ENCODE results near the gene MTFMT.
"Not testable (repeated sequence)": the region's sequence is repeated elsewhere in the genome, so short reads cannot be mapped to it uniquely, and the experiment has no call there.

The MTFMT gene

DNA sequence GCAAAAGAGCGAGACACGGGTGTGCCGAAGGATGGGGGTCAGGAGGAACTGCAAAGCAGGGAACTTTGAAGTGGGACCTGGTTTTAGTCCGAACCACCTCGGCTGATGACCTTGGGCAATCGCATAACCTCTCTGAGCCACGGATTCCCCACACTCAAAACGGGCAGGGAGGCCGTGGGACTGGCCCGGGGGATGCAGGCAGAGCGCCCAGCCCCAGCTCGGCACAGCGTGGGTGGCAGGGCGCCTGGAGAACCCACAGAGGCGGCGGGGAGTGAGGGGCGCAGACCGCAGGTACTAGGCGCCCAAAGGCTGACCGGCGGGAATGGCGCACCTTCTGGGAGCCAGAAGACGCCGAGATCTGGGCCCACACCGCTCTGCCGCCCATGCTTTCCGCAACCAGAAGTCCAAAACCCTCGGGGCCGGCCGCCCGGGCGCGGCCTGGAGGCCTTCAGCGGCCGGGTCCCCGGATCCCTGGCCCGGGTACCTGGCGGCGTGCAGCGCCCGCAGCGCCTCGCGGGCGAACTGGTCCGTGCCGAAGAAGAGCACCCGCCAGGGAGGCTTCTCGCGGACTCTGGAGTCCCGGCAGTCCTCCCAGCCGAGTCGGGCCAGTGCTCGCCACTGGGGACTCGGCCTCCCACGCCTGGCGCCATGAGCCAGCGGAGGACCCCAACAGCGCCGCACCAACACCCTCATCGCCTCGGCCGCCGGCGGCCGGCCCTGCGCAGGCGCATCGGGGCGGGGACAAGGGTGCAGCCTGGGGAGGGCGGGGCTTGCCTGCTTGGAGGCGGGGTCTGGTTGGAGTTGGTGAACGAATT lies at the start of gene MTFMT:
MTFMT (minus strand) TSS at position 719 of the 815 bp plus-strand sequence; CDS start at position 693, 26 bp downstream.
- DNase-seq (ENCODE audit: low read depth in 2 of 2), result peak; percentile 78 to 93

- peak; percentile 28 to 48 for DNase-seq (ENCODE audit: low read depth in 2 of 2)
Observed at GRCh38 chr15:65077981-65078352, 48.5 kb upstream of the MTFMT start.

DNA sequence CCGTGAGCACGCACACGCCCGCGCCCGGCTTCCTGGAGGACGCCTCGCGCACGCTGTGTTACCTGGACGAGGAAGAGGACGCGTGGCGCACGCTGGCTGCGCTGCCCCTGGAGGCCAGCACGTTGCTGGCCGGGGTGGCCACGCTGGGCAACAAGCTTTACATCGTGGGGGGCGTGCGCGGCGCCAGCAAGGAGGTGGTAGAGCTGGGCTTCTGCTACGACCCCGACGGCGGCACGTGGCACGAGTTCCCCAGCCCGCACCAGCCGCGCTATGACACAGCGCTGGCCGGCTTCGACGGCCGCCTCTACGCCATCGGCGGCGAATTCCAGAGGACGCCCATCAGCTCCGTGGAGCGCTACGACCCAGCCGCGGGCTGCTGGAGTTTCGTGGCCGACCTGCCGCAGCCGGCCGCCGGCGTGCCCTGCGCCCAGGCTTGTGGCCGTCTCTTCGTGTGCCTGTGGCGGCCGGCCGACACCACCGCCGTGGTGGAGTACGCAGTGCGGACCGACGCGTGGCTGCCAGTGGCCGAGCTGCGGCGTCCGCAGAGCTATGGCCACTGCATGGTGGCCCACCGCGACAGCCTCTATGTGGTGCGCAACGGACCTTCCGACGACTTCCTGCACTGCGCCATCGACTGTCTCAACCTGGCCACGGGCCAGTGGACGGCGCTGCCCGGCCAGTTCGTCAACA lies 48.0 kb upstream of the MTFMT start:
- no peak for DNase-seq (ENCODE audit: low read depth in 2 of 2)

DNA sequence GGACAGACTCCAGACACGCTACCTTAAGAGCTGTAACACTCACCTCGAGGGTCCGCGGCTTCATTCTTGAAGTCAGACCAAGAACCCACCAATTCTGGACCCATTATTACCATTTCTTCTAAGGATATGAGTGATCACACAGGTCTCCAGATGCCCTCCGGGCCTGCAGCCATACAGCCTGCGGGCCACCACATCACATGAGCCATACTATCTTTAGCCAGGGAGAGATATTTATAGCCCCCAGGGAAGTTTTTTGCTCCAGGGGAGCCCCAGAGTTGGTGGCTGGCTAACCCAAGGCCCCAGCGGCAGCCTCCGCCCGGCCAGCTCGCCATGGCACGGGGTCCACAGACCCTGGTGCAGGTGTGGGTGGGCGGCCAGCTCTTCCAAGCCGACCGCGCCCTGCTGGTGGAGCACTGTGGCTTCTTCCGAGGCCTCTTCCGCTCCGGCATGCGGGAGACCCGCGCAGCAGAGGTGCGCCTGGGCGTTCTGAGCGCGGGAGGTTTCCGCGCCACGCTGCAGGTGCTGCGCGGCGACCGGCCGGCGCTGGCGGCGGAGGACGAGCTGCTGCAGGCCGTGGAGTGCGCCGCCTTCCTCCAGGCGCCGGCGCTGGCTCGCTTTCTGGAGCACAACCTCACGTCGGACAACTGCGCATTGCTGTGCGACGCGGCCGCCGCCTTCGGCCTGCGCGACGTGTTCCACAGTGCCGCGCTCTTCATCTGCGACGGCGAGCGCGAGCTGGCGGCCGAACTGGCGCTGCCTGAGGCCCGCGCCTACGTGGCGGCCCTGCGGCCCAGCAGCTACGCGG lies 47.2 kb upstream of the MTFMT start, which contains the start of gene KBTBD13:
KBTBD13 (plus strand) TSS at position 261 of the 805 bp plus-strand sequence; CDS start at position 331, 70 bp downstream.
- no peak for DNase-seq (ENCODE audit: low read depth in 2 of 2)

DNA sequence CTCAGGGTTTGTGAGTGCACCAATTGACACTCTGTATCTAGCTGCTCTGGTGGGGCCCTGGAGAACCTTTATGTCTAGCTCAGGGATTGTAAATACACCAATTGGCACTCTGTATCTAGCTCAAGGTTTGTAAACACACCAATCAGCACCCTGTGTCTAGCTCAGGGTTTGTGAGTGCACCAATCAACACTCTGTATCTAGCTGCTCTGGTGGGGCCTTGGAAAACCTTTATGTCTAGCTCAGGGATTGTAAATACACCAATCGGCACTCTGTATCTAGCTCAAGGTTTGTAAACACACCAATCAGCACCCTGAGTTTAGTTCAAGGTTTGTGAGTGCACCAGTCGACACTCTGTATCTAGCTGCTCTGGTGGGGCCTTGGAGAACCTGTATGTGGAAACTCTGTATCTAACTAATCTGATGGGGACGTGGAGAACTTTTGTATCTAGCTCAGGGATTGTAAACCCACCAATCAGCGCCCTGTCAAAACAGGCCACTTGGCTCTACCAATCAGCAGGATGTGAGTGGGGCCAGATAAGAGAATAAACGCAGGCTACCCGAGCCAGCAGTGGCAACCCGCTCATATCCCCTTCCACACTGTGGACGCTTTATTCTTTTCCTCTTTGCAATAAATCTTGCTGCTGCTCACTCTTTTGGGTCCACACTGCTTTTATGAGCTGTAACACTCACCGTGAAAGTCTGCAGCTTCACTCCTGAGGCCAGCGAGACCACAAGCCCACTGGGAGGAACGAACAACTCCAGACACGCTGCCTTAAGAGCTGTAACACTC lies 46.4 kb upstream of the MTFMT start:
- not testable (repeated sequence) for DNase-seq (ENCODE audit: low read depth in 2 of 2)

DNA sequence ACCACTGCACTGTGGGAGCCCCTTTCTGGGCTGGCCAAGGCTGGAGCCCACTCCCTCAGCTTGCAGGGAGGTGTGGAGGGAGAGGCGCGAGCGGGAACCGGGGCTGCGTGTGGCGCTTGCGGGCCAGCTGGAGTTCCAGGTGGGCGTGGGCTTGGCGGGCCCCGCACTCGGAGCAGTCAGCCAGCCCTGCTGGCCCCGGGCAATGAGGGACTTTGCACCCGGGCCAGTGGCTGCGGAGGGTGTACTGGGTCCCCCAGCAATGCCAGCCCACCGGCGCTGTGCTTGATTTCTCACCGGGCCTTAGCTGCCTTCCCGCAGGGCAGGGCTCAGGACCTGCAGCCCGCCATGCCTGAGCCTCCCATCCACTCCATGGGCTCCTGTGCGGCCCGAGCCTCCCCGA lies 45.5 kb upstream of the MTFMT start:
- not testable (repeated sequence) for DNase-seq (ENCODE audit: low read depth in 2 of 2)

DNA sequence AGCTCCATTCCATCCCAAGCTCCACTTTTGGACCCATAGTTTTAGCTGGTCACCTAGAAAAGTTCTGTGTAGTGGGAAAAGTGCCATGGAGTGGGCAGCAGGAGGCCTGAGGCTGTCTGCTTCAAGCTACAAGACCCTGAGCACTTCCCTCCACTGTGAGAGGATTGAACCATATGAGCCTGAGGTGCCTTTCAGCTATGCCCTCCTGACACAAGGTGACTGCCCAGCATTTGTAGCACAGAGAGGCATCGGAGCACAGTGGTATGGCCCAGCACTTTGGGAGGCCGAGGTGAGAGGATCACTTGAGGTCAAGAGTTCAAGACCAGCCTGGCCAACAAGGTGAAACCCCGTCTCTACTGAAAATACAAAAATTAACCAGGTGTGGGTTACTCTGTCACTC lies 43.2 kb upstream of the MTFMT start:
- no peak for DNase-seq (ENCODE audit: low read depth in 2 of 2)

DNA sequence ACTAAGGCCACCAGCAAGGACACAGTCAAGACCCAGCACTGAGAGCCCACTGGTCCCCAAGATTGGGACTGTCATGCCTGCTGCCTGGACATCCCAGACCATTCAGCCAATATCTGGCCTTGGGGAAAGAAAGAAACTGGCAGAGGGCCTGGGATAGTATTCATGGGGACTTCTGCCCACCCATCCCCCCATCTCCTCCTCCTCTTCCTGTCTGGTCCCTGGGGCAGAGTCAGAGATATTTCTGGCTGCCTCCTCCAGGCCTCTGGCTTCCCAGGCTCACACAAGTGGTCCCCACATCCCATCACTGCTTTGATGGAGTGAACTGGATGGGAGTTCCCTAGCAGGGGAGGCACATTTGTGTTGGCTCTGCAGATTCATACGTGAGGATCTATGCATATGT lies 42.6 kb upstream of the MTFMT start:
- no peak for DNase-seq (ENCODE audit: low read depth in 2 of 2)

GRCh38 chr15:65071381-65071811 lies 42.0 kb upstream of the MTFMT start:
- DNase-seq (ENCODE audit: low read depth in 2 of 2), result no peak

DNA sequence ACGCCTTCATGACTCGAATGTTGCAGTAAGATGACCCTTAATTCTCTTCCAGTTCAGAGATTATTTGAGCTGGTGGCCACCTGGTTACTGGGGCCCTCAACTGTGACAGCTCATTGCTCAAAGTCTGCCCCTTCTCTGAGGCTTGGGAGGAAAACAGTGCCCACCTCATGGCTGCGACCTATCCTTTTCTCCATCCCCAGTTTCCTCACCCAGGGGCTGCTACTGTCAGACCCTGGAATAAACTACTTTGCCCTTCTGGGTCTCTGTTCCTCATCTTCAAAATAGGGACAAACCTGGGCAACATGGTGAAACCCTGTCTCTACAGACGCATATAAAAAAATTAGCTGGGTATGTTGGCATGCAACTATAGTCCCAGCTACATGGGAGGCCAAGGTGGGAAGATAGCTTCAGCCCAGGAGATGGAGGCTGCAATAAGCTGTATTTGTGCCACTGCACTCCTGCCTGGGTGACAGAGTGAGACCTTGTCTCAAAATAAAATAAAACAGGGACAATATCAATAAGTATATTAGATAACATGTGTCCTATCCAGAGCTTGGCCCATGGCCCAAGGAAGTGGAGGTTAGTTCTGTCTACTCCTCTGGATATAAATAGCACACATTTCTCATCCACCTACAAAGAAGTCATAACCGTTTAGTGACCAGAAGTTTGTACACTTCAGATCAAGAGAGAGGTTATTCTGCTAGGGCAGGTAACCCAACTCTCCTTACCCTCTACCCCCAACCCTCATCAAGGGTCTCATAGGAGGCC lies 40.5 kb upstream of the MTFMT start:
- DNase-seq (ENCODE audit: low read depth in 2 of 2), result no peak

DNA sequence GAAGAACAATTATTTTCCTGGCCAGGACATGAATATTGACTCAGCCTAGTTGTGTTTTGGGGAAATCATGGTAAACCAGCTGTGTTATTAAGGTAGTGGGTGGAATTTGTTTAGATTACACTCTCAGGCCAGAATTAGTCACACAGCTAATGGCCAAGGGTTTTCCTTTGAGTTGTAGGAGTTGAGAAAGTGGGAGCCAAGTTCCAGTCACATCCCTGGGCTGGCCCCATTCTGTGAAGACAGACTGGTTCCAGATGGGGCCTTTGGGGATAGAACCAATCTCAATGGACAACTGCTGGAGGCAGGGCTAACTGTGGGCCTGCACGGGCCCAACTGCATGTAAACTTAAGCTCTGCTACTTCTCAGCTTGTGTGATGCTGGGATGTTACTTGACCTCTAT lies 39.7 kb upstream of the MTFMT start:
- DNase-seq (ENCODE audit: low read depth in 2 of 2), result no peak

- no peak for DNase-seq (ENCODE audit: low read depth in 2 of 2)
Observed at GRCh38 chr15:65068403-65068788, 39.0 kb upstream of the MTFMT start.

- DNase-seq (ENCODE audit: low read depth in 2 of 2), result no peak
Observed at GRCh38 chr15:65067645-65068402, 38.4 kb upstream of the MTFMT start, which contains the start of gene RASL12. TSS of gene RASL12 (minus strand) at chr15:65067991. CDS start at chr15:65067835, 156 bp downstream.

DNA sequence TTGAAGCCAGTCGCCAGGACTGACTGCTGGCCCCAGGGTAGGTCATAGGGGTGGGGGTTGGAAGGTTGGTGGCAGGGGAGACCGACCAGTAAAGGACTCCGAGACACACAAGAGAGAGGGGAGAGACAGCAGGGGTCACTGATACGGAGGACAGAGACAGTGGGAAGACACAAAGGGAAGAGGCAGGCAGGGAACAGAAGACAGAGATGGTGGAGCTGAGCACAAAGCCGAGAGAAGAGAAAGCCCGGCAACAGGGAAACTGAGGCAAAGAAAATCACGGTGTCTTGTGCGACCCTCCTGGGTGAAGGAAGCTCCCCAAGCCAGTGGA lies 37.8 kb upstream of the MTFMT start:
- DNase-seq (ENCODE audit: low read depth in 2 of 2), result no peak

DNA sequence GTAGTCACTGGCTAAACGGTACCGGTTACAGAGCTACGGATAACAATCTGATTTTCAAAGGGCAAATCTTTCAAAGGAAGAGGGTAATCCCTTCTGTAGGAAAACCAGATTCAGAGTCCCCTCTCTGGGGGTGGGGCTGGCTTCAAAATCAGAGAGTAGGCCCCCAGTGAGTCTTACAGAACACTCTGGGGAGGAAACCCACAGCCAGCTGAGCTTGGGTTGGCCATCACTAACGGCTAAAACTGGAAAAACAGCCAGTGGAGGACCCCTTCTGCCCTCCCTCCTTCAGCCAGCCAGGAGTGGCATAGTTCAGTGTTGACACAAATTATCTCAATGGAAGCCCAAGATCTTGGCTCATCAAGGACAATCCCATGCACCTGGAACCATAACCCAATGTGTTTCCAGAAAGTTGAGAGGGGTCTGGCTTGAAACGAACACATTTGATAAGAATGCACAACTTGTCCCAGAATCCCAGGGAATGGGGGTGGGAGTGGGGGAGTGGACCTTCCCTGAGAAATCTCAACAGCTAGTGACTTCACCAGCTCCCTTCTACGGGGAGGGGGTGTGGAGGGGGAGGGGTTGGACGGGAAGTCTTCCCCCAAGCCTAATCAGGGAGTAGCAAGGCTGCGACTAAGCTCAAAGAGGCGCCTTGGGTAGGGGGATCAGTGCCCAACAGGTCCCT lies 37.3 kb upstream of the MTFMT start:
- DNase-seq (ENCODE audit: low read depth in 2 of 2), result no peak

DNA sequence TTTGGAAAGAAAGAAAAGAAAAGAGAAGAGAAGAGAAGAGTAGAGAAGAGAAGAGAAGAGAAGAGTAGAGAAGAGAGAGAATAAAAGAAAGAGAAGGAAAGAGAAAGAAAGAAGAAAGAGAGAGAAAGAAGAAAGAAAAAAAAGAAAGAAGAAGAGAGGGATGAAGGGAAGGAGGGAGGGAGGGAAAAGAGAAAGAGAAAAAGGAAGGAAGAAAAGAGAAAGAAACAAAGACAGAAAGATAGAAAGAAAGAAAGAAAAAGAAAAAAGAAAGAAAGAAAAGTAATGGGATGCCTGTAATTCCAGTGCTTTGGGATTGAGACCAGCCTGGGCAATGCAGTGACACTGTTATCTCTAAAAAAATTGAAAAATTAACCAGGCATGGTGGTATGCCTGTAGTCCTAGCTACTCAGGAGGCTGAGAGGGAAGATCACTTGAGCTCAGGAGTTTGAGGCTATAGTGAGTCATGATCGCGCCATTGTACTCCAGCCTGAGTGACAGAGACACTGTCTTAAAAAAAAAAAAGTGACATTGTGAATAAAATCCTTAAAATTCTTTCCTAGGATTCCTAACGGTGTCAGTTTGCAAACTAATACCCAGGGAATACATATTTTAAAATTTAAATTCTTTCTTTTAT lies 36.7 kb upstream of the MTFMT start:
- DNase-seq (ENCODE audit: low read depth in 2 of 2), result no peak

DNA sequence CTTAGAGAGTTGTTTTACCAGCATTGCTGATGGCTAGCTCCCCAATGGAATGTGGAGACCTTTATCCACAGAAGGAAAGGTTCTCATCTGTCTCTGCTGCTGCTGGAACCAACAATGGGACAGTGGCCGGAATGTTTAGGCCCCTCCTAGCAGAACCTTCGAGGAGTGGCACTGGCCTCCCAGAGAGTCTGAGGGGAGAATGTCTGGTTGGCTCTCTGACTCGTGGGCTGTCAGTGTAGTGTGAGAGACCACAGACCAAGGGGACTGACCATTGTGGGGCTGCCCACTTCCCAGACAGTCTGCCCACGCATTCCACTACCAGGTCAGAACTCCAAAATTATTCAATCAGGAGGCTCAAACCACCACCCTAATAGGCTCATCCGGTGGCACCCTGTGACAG lies 33.3 kb upstream of the MTFMT start:
- DNase-seq (ENCODE audit: low read depth in 2 of 2), result no peak

GRCh38 chr15:65062061-65062460 lies 32.6 kb upstream of the MTFMT start:
- DNase-seq (ENCODE audit: low read depth in 2 of 2), result no peak

Data from stimulated activated CD4-positive, alpha-beta T cell treated with anti-CD3 and anti-CD28 coated beads, Interleukin-15, amount 100 ng/mL, for 48 hours (primary cell).